Stimulated activated naive B cell treated with anti-CD40 and anti-IgM and Interleukin-4, amounts not matched to agents 10 μg/mL and 1 μg/mL and 100 μg/mL, for 72 hours (primary cell): ENCODE results near the gene OMP.

Experiments used
- ATAC-seq, 2 donors: fragments of 150-1000 bp; cut with Tn5 transposase; replicated peaks; 2 replicates each; pipeline ENCODE4 v1.10.0; 2021; ENCODE audit warnings: moderate library complexity in 1 of 2
- DNase-seq: peaks from one replicate; pipeline ENCODE4 v3.0.0; 2021
- H3K27ac Mint-ChIP-seq: one replicate; pipeline ENCODE4 v1.8.0; 2022; ENCODE audit warnings: mild to moderate bottlenecking, mixed read lengths
- H3K27me3 Mint-ChIP-seq, 2 donors: one replicate each; pipeline ENCODE4 v1.8.0; 2022; ENCODE audit warnings: mixed read lengths in 2 of 2
- H3K36me3 Mint-ChIP-seq, 2 donors: one replicate each; pipeline ENCODE4 v1.8.0; 2022; ENCODE audit warnings: mixed read lengths in 2 of 2, mild to moderate bottlenecking in 1 of 2
- H3K4me1 Mint-ChIP-seq, 2 donors: one replicate each; pipeline ENCODE4 v1.8.0; 2022; ENCODE audit warnings: mixed read lengths in 2 of 2, mild to moderate bottlenecking in 1 of 2
- H3K4me3 Mint-ChIP-seq, 2 donors: one replicate each; pipeline ENCODE4 v1.8.0; 2022; ENCODE audit warnings: mild to moderate bottlenecking in 2 of 2, mixed read lengths in 2 of 2, moderate library complexity in 1 of 2
- H3K9me3 Mint-ChIP-seq, 2 donors: one replicate each; pipeline ENCODE4 v1.8.0; 2022; ENCODE audit warnings: mixed read lengths in 2 of 2, mild to moderate bottlenecking in 1 of 2

The OMP gene

DNA sequence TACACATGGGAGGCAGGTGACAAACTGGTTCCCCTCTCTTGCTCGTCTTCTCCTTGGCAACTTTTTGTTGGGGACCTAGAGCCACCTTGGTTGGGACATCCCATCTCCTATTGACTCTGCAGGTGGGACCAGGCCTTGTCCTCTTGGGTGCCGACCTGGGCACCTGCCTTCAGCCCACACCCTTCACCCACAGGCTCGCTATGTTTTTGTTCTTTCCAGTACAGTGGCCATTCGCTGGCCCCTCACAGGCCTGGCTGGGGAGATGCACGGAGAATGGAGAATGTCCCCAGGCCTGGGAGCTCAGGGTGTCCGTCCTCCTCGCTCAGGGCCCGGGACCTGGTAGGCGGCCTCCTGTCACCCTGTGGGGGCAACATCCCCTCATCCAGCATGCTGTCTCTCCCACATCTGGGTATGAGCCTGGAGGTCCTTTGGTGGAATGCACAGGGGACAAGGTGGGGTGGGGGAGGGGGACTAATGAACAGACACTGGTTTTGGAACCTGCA lies 14.9 kb upstream of the OMP start:
- H3K27ac Mint-ChIP-seq: no peak overlapping the region

DNA sequence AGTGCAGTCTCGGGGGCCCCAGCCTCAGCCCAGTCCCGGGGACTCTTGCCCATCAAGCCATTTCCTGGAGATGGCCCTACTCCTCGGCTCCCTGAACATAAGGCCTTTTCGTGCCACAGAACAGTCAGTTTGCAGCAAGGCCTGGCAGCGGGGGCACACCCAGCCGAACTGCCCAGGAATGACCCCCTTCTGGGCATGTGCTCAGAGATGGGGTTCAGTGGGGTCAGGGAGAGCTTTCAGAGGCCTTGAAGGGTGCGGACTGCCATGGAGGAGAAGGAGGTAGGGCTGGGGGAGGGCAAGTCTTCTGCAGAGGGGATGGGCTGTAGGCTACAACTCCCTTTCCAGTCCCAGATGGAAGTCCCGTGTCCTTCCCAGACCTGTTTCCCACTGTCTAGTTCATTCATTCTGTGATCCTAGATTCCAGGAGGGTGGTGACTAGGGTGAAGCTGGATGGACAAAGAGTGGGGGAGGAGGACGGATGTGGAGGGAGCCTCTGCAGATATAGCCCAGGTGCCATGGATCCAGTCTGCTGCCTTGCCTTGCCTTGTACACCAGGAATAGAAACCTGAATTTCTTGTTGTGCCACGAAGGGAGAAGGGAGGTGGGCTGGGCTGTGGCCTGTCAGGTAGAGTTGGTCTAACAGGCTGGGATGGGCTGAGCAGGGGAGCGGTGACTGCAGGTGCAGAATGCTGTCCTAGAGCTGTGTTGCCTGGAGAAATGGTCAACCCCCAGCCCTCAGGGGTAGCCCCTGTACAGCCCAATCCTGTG lies 14.2 kb upstream of the OMP start:
- DNase-seq: no peak
- no peaks in the 10 kb centered on the region for H3K9me3 Mint-ChIP-seq

More for the DNA sequence above, 14.9 kb upstream of the OMP start:
- Mint-ChIP-seq H3K27me3 (peaks cover 0 to 5% of the 10 kb centered on the region in 2 donors), H3K4me3 (no peak overlapping the region), H3K9me3 (no peaks in the 10 kb centered on the region), H3K36me3 (no peaks in the 10 kb centered on the region), H3K4me1 (peaks cover 7 to 9% of the 10 kb centered on the region in 2 donors)
- DNase-seq (no peak), ATAC-seq (no peak)

GRCh38 chr11:77089004-77089545 lies 13.6 kb upstream of the OMP start:
- Mint-ChIP-seq H3K27ac (no peak overlapping the region), H3K36me3 (no peaks in the 10 kb centered on the region), H3K27me3 (peaks cover 0 to 5% of the 10 kb centered on the region in 2 donors), H3K4me1 (peaks cover 0 to 6% of the 10 kb centered on the region in 2 donors), H3K9me3 (no peaks in the 10 kb centered on the region), H3K4me3 (no peak overlapping the region)
- DNase-seq (no peak), ATAC-seq (no peak)

More for the DNA sequence above, 14.2 kb upstream of the OMP start:
- Mint-ChIP-seq H3K4me1 (peaks cover under 1 to 7% of the 10 kb centered on the region in 2 donors), H3K4me3 (no peak overlapping the region), H3K27me3 (peaks cover 0 to 5% of the 10 kb centered on the region in 2 donors), H3K36me3 (no peaks in the 10 kb centered on the region), H3K27ac (no peak overlapping the region)
- ATAC-seq: no peak

DNA sequence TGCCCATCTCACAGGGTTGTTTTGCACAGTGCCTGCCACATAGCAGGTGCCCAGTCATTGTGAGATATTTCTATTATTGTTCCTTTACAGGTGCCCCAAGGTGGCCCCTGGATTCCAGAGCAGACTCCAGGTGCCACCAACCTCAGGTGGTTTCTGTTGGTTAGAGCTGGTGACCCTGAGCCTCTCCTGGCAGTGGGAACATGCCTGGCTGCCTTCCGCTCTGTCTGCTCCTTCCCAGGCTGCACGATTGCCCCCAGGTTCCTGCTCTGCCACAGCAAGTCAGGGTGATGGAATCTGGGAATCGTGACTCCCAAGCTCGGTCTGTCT lies 12.6 kb upstream of the OMP start:
- H3K9me3 Mint-ChIP-seq: no peaks in the 10 kb centered on the region
- no peaks in the 10 kb centered on the region for H3K36me3 Mint-ChIP-seq
- no peak for DNase-seq
- peaks cover 0 to 6% of the 10 kb centered on the region in 2 donors for H3K4me1 Mint-ChIP-seq
- H3K27me3 Mint-ChIP-seq: peaks cover 0 to 5% of the 10 kb centered on the region in 2 donors
- no peak overlapping the region for H3K27ac Mint-ChIP-seq
- no peak overlapping the region for H3K4me3 Mint-ChIP-seq
- no peak for ATAC-seq

GRCh38 chr11:77090373-77091111 lies 12.1 kb upstream of the OMP start:
- Mint-ChIP-seq H3K4me3 (no peak overlapping the region), H3K27me3 (peaks cover 0 to 5% of the 10 kb centered on the region in 2 donors), H3K4me1 (peaks cover 0 to 6% of the 10 kb centered on the region in 2 donors), H3K36me3 (no peaks in the 10 kb centered on the region), H3K9me3 (no peaks in the 10 kb centered on the region), H3K27ac (no peak overlapping the region)
- ATAC-seq: peak; percentile 4 to 9
- no peak for DNase-seq

GRCh38 chr11:77091146-77091940 lies 11.3 kb upstream of the OMP start:
- H3K4me3 Mint-ChIP-seq: no peak overlapping the region

DNA sequence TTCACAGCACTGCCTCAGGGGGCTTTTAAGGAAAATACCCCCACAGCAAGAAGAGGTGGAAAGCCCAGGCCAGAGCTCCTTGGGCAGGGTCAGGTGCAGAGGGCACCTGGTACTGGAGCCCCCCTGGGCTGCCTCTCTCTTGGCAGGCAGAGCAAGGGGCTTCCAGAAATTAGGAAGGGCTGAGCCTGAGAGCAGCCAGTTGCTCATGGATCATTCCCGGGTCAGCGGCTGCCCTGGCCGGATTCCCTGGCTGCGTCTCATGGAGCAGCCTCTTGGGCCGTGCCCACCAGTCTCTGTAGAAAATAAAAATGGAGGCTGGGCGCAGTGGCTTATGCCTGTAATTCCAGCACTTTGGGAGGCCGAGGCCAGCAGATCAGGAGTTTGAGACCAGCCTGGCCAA lies 10.3 kb upstream of the OMP start:
- ATAC-seq: no peak
- Mint-ChIP-seq H3K9me3 (no peaks in the 10 kb centered on the region), H3K27ac (no peak overlapping the region), H3K4me1 (peaks cover 0 to 6% of the 10 kb centered on the region in 2 donors), H3K27me3 (peaks cover 0 to 5% of the 10 kb centered on the region in 2 donors), H3K4me3 (no peak overlapping the region), H3K36me3 (no peaks in the 10 kb centered on the region)
- no peak for DNase-seq

More at GRCh38 chr11:77091146-77091940, 11.3 kb upstream of the OMP start:
- Mint-ChIP-seq H3K9me3 (no peaks in the 10 kb centered on the region), H3K4me1 (peaks cover 0 to 6% of the 10 kb centered on the region in 2 donors), H3K27ac (peak overlapping the region; percentile 21), H3K36me3 (no peaks in the 10 kb centered on the region), H3K27me3 (peaks cover 0 to 5% of the 10 kb centered on the region in 2 donors)
- DNase-seq: peak; percentile 66
- peak; percentile 90 to 97 for ATAC-seq

- no peaks in the 10 kb centered on the region for H3K9me3 Mint-ChIP-seq
- H3K27ac Mint-ChIP-seq: no peak overlapping the region
- peaks cover 0 to 5% of the 10 kb centered on the region in 2 donors for H3K27me3 Mint-ChIP-seq
- peaks cover 0 to 6% of the 10 kb centered on the region in 2 donors for H3K4me1 Mint-ChIP-seq
- no peaks in the 10 kb centered on the region for H3K36me3 Mint-ChIP-seq
- no peak overlapping the region for H3K4me3 Mint-ChIP-seq
- no peak for ATAC-seq
- DNase-seq: no peak
These were observed 9.4 kb upstream of the OMP start for GRCh38 chr11:77093056-77093891.

DNA sequence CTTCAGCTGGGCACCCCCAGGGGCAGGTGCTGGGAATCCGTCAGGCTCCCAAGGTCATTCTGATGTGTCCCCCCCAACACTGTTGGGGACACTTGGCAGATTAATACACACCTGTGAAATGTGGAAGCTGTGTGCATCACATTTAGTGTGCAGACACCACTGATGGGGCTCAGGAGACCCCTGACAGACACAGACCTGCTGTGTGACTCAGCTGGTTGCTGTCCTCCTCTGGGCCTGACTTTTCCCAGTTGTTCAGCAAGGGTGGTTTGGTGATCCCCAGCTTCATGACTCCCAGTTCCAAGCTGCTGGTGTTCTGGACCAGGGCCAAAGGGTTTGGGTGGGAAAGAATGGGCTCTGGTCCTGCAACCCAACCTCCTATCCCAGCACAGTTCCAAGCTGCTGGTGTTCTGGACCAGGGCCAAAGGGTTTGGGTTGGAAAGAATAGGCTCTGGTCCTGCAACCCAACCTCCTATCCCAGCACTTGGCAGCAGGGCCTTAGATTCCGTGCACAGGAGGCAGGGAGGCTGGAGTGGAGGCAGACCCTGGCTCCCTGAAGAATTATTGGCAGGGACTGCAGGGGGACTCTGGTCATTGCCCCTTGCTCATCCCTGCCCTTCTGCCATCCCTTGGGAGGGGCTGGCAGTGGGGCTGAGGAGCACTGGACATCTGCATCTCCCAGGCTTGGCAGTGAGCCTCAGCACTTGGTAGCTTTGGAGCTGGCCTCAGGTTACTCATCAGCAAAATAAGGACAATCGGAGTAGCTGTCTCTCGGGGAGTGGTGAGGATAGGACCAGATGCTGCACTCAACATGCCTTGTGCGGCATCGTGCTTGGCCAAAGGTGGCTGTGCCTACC lies 8.4 kb upstream of the OMP start:
- H3K36me3 Mint-ChIP-seq: no peaks in the 10 kb centered on the region
- DNase-seq (no peak), ATAC-seq (no peak)
- H3K27ac Mint-ChIP-seq: no peak overlapping the region
- H3K9me3 Mint-ChIP-seq: no peaks in the 10 kb centered on the region
- peaks cover 0 to 6% of the 10 kb centered on the region in 2 donors for H3K4me1 Mint-ChIP-seq
- no peak overlapping the region for H3K4me3 Mint-ChIP-seq
- H3K27me3 Mint-ChIP-seq: peaks cover 0 to 5% of the 10 kb centered on the region in 2 donors

- H3K4me1 Mint-ChIP-seq: peaks cover 0 to 6% of the 10 kb centered on the region in 2 donors
- no peak overlapping the region for H3K27ac Mint-ChIP-seq
- DNase-seq (no peak), ATAC-seq (no peak)
- H3K27me3 Mint-ChIP-seq: peaks cover 0 to 5% of the 10 kb centered on the region in 2 donors
- no peaks in the 10 kb centered on the region for H3K9me3 Mint-ChIP-seq
- no peak overlapping the region for H3K4me3 Mint-ChIP-seq
- H3K36me3 Mint-ChIP-seq: no peaks in the 10 kb centered on the region
These were observed 7.7 kb upstream of the OMP start for GRCh38 chr11:77094841-77095365.

GRCh38 chr11:77095551-77096490 lies 6.8 kb upstream of the OMP start:
- no peak overlapping the region for H3K27ac Mint-ChIP-seq
- H3K4me3 Mint-ChIP-seq: no peak overlapping the region
- H3K4me1 Mint-ChIP-seq: peaks cover 0 to 5% of the 10 kb centered on the region in 2 donors
- H3K36me3 Mint-ChIP-seq: no peaks in the 10 kb centered on the region
- DNase-seq (no peak), ATAC-seq (no peak)
- H3K27me3 Mint-ChIP-seq: peaks cover 0 to 5% of the 10 kb centered on the region in 2 donors
- peaks cover 0 to 1% of the 10 kb centered on the region in 2 donors for H3K9me3 Mint-ChIP-seq
